Esophagus muscularis mucosa (tissue), 4 donors: ENCODE results near the gene NTM.

Experiments used
- EP300 ChIP-seq: sonication (generic); formaldehyde crosslinking; IDR thresholded peaks from one replicate; pipeline ENCODE4 v1.6.1; 2017; ENCODE audit warnings: antibody characterized with exemption
- POLR2A ChIP-seq: fragments of 450-650 bp; IDR thresholded peaks from one replicate; pipeline ENCODE4 v1.6.1; 2017; ENCODE audit warnings: antibody characterized with exemption, moderate library complexity, mild to moderate bottlenecking, low read depth
- TF ChIP-seq, protein P1 (sequence below), 3 experiments: fragments of 200-600 bp in 2 of 3; fragments of 450-650 bp in 1 of 3; sonication (generic) in 2 of 3; IDR thresholded peaks; one replicate each; pipeline ENCODE4 v1.5.1; 2017 to 2019; ENCODE audit warnings: antibody characterized with exemption in 3 of 3, mild to moderate bottlenecking in 2 of 3, moderate library complexity in 1 of 3

GRCh38 chr11:131760091-131761061 lies 390.0 kb downstream of the NTM start:
- TF ChIP-seq POLR2A (no peak), EP300 (no peak)
- TF ChIP-seq, protein P1, sequence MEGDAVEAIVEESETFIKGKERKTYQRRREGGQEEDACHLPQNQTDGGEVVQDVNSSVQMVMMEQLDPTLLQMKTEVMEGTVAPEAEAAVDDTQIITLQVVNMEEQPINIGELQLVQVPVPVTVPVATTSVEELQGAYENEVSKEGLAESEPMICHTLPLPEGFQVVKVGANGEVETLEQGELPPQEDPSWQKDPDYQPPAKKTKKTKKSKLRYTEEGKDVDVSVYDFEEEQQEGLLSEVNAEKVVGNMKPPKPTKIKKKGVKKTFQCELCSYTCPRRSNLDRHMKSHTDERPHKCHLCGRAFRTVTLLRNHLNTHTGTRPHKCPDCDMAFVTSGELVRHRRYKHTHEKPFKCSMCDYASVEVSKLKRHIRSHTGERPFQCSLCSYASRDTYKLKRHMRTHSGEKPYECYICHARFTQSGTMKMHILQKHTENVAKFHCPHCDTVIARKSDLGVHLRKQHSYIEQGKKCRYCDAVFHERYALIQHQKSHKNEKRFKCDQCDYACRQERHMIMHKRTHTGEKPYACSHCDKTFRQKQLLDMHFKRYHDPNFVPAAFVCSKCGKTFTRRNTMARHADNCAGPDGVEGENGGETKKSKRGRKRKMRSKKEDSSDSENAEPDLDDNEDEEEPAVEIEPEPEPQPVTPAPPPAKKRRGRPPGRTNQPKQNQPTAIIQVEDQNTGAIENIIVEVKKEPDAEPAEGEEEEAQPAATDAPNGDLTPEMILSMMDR (IDR thresholded peaks at IDR 0.05): no peak
